Astrocyte of the cerebellum (primary cell): ENCODE results near the gene SYCP2.
"Not testable (repeated sequence)": the region's sequence is repeated elsewhere in the genome, so short reads cannot be mapped to it uniquely, and the experiment has no call there.

Source experiments
- DNase-seq: peaks from one replicate; pipeline ENCODE4 v3.0.0-alpha.2; 2011; ENCODE audit warnings: low read depth
- H3K4me3 ChIP-seq: 2 replicates; pipeline ENCODE4 v1.5.1; 2011; ENCODE audit warnings: mild to moderate bottlenecking, low read depth, low read length, moderate library complexity
- in situ Hi-C: cut with HindIII; loops from 2 replicates; pipeline ENCODE4 v1.10.0; 2017; ENCODE audit warnings: low sequenced_read_pairs
- TF ChIP-seq, protein P1 (sequence below): IDR thresholded peaks from 2 replicates; pipeline ENCODE4 v1.5.1; 2012; ENCODE audit warnings: low read length, low read depth, moderate library complexity, mild to moderate bottlenecking; ENCODE audit errors: missing control alignments

The SYCP2 gene

DNA sequence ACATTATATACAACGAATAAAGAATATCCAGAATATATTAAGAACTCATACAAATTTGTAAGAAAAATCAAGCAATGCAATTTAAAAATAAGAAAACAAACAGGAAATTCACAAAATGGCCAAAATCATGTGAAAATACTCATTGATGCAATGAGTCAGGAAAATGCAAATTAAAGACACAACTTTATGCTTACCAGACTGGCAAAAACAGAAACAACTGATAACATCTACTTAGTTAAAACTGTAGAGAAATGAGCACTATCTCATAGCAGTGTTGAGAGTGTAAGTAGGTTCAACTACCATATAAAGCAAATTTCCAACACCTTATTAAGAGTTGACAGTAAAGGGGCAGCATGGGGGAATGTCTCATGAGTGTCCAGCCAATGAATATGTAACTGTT lies 62.3 kb downstream of the SYCP2 start:
- no peak overlapping the region for H3K4me3 ChIP-seq
- in situ Hi-C loops: no loop called here
- no peak for DNase-seq
- TF ChIP-seq, protein P1, sequence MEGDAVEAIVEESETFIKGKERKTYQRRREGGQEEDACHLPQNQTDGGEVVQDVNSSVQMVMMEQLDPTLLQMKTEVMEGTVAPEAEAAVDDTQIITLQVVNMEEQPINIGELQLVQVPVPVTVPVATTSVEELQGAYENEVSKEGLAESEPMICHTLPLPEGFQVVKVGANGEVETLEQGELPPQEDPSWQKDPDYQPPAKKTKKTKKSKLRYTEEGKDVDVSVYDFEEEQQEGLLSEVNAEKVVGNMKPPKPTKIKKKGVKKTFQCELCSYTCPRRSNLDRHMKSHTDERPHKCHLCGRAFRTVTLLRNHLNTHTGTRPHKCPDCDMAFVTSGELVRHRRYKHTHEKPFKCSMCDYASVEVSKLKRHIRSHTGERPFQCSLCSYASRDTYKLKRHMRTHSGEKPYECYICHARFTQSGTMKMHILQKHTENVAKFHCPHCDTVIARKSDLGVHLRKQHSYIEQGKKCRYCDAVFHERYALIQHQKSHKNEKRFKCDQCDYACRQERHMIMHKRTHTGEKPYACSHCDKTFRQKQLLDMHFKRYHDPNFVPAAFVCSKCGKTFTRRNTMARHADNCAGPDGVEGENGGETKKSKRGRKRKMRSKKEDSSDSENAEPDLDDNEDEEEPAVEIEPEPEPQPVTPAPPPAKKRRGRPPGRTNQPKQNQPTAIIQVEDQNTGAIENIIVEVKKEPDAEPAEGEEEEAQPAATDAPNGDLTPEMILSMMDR: no peak

GRCh38 chr20:59866338-59866737 lies 67.1 kb downstream of the SYCP2 start:
- no peak overlapping the region for H3K4me3 ChIP-seq
- DNase-seq: no peak
- TF ChIP-seq, protein P1: no peak
- in situ Hi-C loops: no loop called here

DNA sequence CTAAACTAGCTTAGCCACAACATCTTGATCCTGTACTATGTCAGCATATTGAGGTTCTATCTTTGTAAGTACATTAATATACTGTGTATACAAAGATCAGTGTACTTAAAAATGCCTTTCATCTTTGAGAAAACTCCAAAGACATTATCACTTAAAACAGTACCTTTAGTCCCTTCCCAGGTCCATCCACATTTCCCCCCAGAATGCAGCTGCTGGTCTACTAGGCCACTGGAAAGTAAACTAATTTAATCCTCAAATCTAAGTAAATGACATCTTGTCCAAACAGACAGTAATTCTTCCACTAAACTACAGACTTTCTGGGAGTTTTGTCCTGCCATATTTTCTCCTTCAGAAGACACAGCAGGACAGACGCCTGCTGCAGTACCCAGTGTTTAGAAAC lies 68.7 kb downstream of the SYCP2 start:
- DNase-seq: no peak
- in situ Hi-C loops: no loop called here
- no peak overlapping the region for H3K4me3 ChIP-seq
- TF ChIP-seq, protein P1: no peak

- no peak overlapping the region for H3K4me3 ChIP-seq
- in situ Hi-C loops: no loop called here
- TF ChIP-seq, protein P1: no peak
- DNase-seq: no peak
Observed at GRCh38 chr20:59863058-59863457, 70.4 kb downstream of the SYCP2 start.

- TF ChIP-seq, protein P1: no peak
- in situ Hi-C loops: no loop called here
Observed at GRCh38 chr20:59861401-59861800, 72.0 kb downstream of the SYCP2 start.

DNA sequence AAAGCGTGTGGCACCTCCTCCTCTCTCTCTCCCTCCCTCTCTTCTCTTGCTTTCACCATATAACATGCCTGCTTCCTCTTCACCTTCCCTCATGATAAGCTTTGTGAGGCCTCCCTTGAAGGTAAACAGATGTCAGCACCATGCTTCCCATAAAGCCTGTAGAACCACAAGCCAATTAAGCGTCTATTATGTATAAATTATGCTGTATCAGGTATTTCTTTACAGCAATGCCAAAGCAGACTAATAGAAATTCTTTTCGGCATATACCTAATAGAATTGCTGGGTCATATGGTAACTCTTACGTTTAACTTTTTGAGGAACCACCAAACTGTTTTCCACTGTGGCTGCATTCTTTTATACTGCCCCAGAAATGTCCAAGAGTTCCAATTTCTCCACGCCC lies 75.0 kb downstream of the SYCP2 start:
- no peak overlapping the region for H3K4me3 ChIP-seq
- TF ChIP-seq, protein P1: no peak
- in situ Hi-C loops: no loop called here
- DNase-seq: no peak

More at GRCh38 chr20:59861401-59861800, 72.0 kb downstream of the SYCP2 start:
- H3K4me3 ChIP-seq: no peak overlapping the region
- DNase-seq: no peak

GRCh38 chr20:59857966-59858365 lies 75.5 kb downstream of the SYCP2 start:
- DNase-seq: no peak
- in situ Hi-C loops: no loop called here
- TF ChIP-seq, protein P1: no peak
- H3K4me3 ChIP-seq: no peak overlapping the region

DNA sequence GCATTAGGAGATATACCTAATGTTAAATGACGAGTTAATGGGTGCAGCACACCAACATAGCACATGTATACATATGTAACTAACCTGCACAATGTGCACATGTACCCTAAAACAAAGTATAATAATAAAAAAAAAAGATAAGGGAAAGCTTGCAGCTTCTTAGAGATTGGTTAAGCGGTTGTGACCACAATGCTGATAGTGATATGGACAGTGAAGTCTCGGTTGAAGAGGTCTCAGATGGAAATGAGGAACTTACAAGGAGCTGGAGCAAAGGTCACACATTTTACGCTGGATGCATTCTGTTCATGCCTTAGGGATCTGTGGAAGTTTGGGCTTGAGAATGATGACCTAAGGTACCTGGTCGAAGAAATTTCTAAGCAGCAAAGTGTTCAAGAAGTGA lies 76.5 kb downstream of the SYCP2 start:
- H3K4me3 ChIP-seq, DNase-seq, in situ Hi-C loops: not testable (repeated sequence)

GRCh38 chr20:59856526-59856925 lies 76.9 kb downstream of the SYCP2 start:
- H3K4me3 ChIP-seq, DNase-seq, in situ Hi-C loops: not testable (repeated sequence)
